ENCODE data around the gene MRPS15.

MRPS15 gene

GRCh38 chr1:36414384-36414783, 49.8 kb downstream of the MRPS15 start:
- Histone ChIP-seq H3K9me3 (replicated peaks in 1 of 2; ENCODE audit: control insufficient read depth in 2 of 2, insufficient read depth in 1 of 2, low read depth in 1 of 2, low read length in 2 of 2) (peaks cover 0 to 3% of the 10 kb centered on the region in 2 donors), H3K27me3 (ENCODE audit: control insufficient read depth in 3 of 3, insufficient read depth in 3 of 3, low read depth in 1 of 3, low read length in 3 of 3) (no peaks in the 10 kb centered on the region), H2AK5ac (ENCODE audit: low read depth, low read length) (no peak overlapping the region), H3K27ac (replicated peaks; ENCODE audit: low read length) (no peak overlapping the region), H4K8ac (ENCODE audit: low read depth, low read length) (no peak overlapping the region), H3K36me3 (replicated peaks in 1 of 2; ENCODE audit: control insufficient read depth in 2 of 2, insufficient read depth in 2 of 2, low read length in 2 of 2) (peaks cover 7 to 48% of the 10 kb centered on the region in 2 donors), H3K9ac (ENCODE audit: low read depth, low read length, poor library complexity) (no peak overlapping the region), H2BK12ac (ENCODE audit: low read length) (no peak overlapping the region), H4K91ac (ENCODE audit: low read depth, low read length, poor library complexity) (no peak overlapping the region), H3K4me3 (ENCODE audit: low read length in 2 of 2) (no peak overlapping the region), H2BK15ac (ENCODE audit: low read length) (no peak overlapping the region), H2AFZ (ENCODE audit: low read length) (no peak overlapping the region), H3K23ac (ENCODE audit: low read depth, low read length, poor library complexity) (no peak overlapping the region), H3K14ac (ENCODE audit: low read length) (no peak overlapping the region), H3K4me1 (ENCODE audit: control insufficient read depth in 2 of 2, insufficient read depth in 1 of 2, low read depth in 1 of 2, low read length in 2 of 2) (no peaks in the 10 kb centered on the region), H2BK5ac (ENCODE audit: low read length) (no peak overlapping the region), H3K18ac (ENCODE audit: low read length) (no peak overlapping the region), H3K79me1 (ENCODE audit: low read depth, low read length) (peaks cover 2% of the 10 kb centered on the region), H3K4me2 (ENCODE audit: insufficient read depth, low read length, poor library complexity, severe bottlenecking) (no peak overlapping the region), H3K4ac (ENCODE audit: low read length) (no peak overlapping the region), H2BK120ac (ENCODE audit: low read depth, low read length) (no peak overlapping the region)
- DNase-seq (ENCODE audit: low spot score) = no peak
- WGBS, 2 donors (ENCODE audit: extremely low coverage in 2 of 2, insufficient read length in 2 of 2, insufficient replicate concordance in 1 of 2) = no CpG with 5 or more reads among the region's 4 CpGs

GRCh38 chr1:36411674-36412648, 52.2 kb downstream of the MRPS15 start:
- H2BK12ac ChIP-seq (ENCODE audit: low read length) = no peak overlapping the region
- no peaks in the 10 kb centered on the region for H3K4me1 ChIP-seq (ENCODE audit: control insufficient read depth in 2 of 2, insufficient read depth in 1 of 2, low read depth in 1 of 2, low read length in 2 of 2)
- no peak overlapping the region for H2BK5ac ChIP-seq (ENCODE audit: low read length)
- peaks cover 5 to 47% of the 10 kb centered on the region in 2 donors for H3K36me3 ChIP-seq (replicated peaks in 1 of 2; ENCODE audit: control insufficient read depth in 2 of 2, insufficient read depth in 2 of 2, low read length in 2 of 2)
- H3K27me3 ChIP-seq (ENCODE audit: control insufficient read depth in 3 of 3, insufficient read depth in 3 of 3, low read depth in 1 of 3, low read length in 3 of 3) = no peaks in the 10 kb centered on the region
- peaks cover 0 to 3% of the 10 kb centered on the region in 2 donors for H3K9me3 ChIP-seq (replicated peaks in 1 of 2; ENCODE audit: control insufficient read depth in 2 of 2, insufficient read depth in 1 of 2, low read depth in 1 of 2, low read length in 2 of 2)
- WGBS, 2 donors (ENCODE audit: extremely low coverage in 2 of 2, insufficient read length in 2 of 2, insufficient replicate concordance in 1 of 2) = no CpG with 5 or more reads among the region's 11 CpGs
- H3K4me3 ChIP-seq (ENCODE audit: low read length in 2 of 2) = no peak overlapping the region
- no peak overlapping the region for H3K18ac ChIP-seq (ENCODE audit: low read length)
- H3K23ac ChIP-seq (ENCODE audit: low read depth, low read length, poor library complexity) = no peak overlapping the region
- no peak overlapping the region for H4K91ac ChIP-seq (ENCODE audit: low read depth, low read length, poor library complexity)
- H2BK120ac ChIP-seq (ENCODE audit: low read depth, low read length) = no peak overlapping the region
- H2BK15ac ChIP-seq (ENCODE audit: low read length) = no peak overlapping the region
- no peak overlapping the region for H3K27ac ChIP-seq (replicated peaks; ENCODE audit: low read length)
- no peak overlapping the region for H3K9ac ChIP-seq (ENCODE audit: low read depth, low read length, poor library complexity)
- H3K79me1 ChIP-seq (ENCODE audit: low read depth, low read length) = peaks cover 2% of the 10 kb centered on the region
- no peak overlapping the region for H3K14ac ChIP-seq (ENCODE audit: low read length)
- no peak overlapping the region for H4K8ac ChIP-seq (ENCODE audit: low read depth, low read length)
- DNase-seq (ENCODE audit: low spot score) = no peak
- H2AK5ac ChIP-seq (ENCODE audit: low read depth, low read length) = no peak overlapping the region
- H2AFZ ChIP-seq (ENCODE audit: low read length) = no peak overlapping the region
- H3K4ac ChIP-seq (ENCODE audit: low read length) = no peak overlapping the region
- H3K4me2 ChIP-seq (ENCODE audit: insufficient read depth, low read length, poor library complexity, severe bottlenecking) = no peak overlapping the region

GRCh38 chr1:36408479-36408878, 55.7 kb downstream of the MRPS15 start:
- Histone ChIP-seq H3K4me1 (ENCODE audit: control insufficient read depth in 2 of 2, insufficient read depth in 1 of 2, low read depth in 1 of 2, low read length in 2 of 2) (no peaks in the 10 kb centered on the region), H3K4me3 (ENCODE audit: low read length in 2 of 2) (no peak overlapping the region), H3K18ac (ENCODE audit: low read length) (no peak overlapping the region), H3K27ac (replicated peaks; ENCODE audit: low read length) (no peak overlapping the region), H2AK5ac (ENCODE audit: low read depth, low read length) (no peak overlapping the region), H3K4me2 (ENCODE audit: insufficient read depth, low read length, poor library complexity, severe bottlenecking) (no peak overlapping the region), H2BK5ac (ENCODE audit: low read length) (no peak overlapping the region), H4K8ac (ENCODE audit: low read depth, low read length) (no peak overlapping the region), H3K23ac (ENCODE audit: low read depth, low read length, poor library complexity) (no peak overlapping the region), H3K36me3 (replicated peaks in 1 of 2; ENCODE audit: control insufficient read depth in 2 of 2, insufficient read depth in 2 of 2, low read length in 2 of 2) (peaks cover 5 to 39% of the 10 kb centered on the region in 2 donors), H4K91ac (ENCODE audit: low read depth, low read length, poor library complexity) (no peak overlapping the region), H3K27me3 (ENCODE audit: control insufficient read depth in 3 of 3, insufficient read depth in 3 of 3, low read depth in 1 of 3, low read length in 3 of 3) (no peaks in the 10 kb centered on the region), H2AFZ (ENCODE audit: low read length) (no peak overlapping the region), H2BK120ac (ENCODE audit: low read depth, low read length) (no peak overlapping the region), H2BK12ac (ENCODE audit: low read length) (no peak overlapping the region), H3K14ac (ENCODE audit: low read length) (no peak overlapping the region), H3K9ac (ENCODE audit: low read depth, low read length, poor library complexity) (no peak overlapping the region), H3K9me3 (replicated peaks in 1 of 2; ENCODE audit: control insufficient read depth in 2 of 2, insufficient read depth in 1 of 2, low read depth in 1 of 2, low read length in 2 of 2) (peaks cover 0 to 3% of the 10 kb centered on the region in 2 donors), H2BK15ac (ENCODE audit: low read length) (no peak overlapping the region), H3K4ac (ENCODE audit: low read length) (no peak overlapping the region), H3K79me1 (ENCODE audit: low read depth, low read length) (peaks cover 2% of the 10 kb centered on the region)
- no peak for DNase-seq (ENCODE audit: low spot score)
- WGBS, 2 donors (ENCODE audit: extremely low coverage in 2 of 2, insufficient read length in 2 of 2, insufficient replicate concordance in 1 of 2) = no CpG with 5 or more reads among the region's 2 CpGs

- WGBS, 2 donors (ENCODE audit: extremely low coverage in 2 of 2, insufficient read length in 2 of 2, insufficient replicate concordance in 1 of 2) = no CpG with 5 or more reads among the region's 1 CpG
- H3K14ac ChIP-seq (ENCODE audit: low read length) = no peak overlapping the region
- no peak overlapping the region for H4K91ac ChIP-seq (ENCODE audit: low read depth, low read length, poor library complexity)
- DNase-seq (ENCODE audit: low spot score) = no peak
- H2BK5ac ChIP-seq (ENCODE audit: low read length) = no peak overlapping the region
- H3K4me1 ChIP-seq (ENCODE audit: control insufficient read depth in 2 of 2, insufficient read depth in 1 of 2, low read depth in 1 of 2, low read length in 2 of 2) = peaks cover 0 to 4% of the 10 kb centered on the region in 2 donors
- no peak overlapping the region for H3K18ac ChIP-seq (ENCODE audit: low read length)
- H3K36me3 ChIP-seq (replicated peaks in 1 of 2; ENCODE audit: control insufficient read depth in 2 of 2, insufficient read depth in 2 of 2, low read length in 2 of 2) = peaks cover 5 to 30% of the 10 kb centered on the region in 2 donors
- H3K9ac ChIP-seq (ENCODE audit: low read depth, low read length, poor library complexity) = no peak overlapping the region
- H3K23ac ChIP-seq (ENCODE audit: low read depth, low read length, poor library complexity) = no peak overlapping the region
- H2AK5ac ChIP-seq (ENCODE audit: low read depth, low read length) = no peak overlapping the region
- no peak overlapping the region for H3K27ac ChIP-seq (replicated peaks; ENCODE audit: low read length)
- H3K4me2 ChIP-seq (ENCODE audit: insufficient read depth, low read length, poor library complexity, severe bottlenecking) = no peak overlapping the region
- H2AFZ ChIP-seq (ENCODE audit: low read length) = no peak overlapping the region
- H3K9me3 ChIP-seq (replicated peaks in 1 of 2; ENCODE audit: control insufficient read depth in 2 of 2, insufficient read depth in 1 of 2, low read depth in 1 of 2, low read length in 2 of 2) = peaks cover 0 to 1% of the 10 kb centered on the region in 2 donors
- no peak overlapping the region for H2BK120ac ChIP-seq (ENCODE audit: low read depth, low read length)
- H3K4ac ChIP-seq (ENCODE audit: low read length) = no peak overlapping the region
- H4K8ac ChIP-seq (ENCODE audit: low read depth, low read length) = no peak overlapping the region
- H2BK15ac ChIP-seq (ENCODE audit: low read length) = no peak overlapping the region
- H3K79me1 ChIP-seq (ENCODE audit: low read depth, low read length) = peaks cover 5% of the 10 kb centered on the region
- H3K27me3 ChIP-seq (ENCODE audit: control insufficient read depth in 3 of 3, insufficient read depth in 3 of 3, low read depth in 1 of 3, low read length in 3 of 3) = no peaks in the 10 kb centered on the region
- H2BK12ac ChIP-seq (ENCODE audit: low read length) = no peak overlapping the region
- no peak overlapping the region for H3K4me3 ChIP-seq (ENCODE audit: low read length in 2 of 2)
Observed at GRCh38 chr1:36406440-36406839, 57.7 kb downstream of the MRPS15 start.

Data from neuronal stem cell (in vitro differentiated cells).